ENCODE data around the gene LRRC8D.

DNA sequence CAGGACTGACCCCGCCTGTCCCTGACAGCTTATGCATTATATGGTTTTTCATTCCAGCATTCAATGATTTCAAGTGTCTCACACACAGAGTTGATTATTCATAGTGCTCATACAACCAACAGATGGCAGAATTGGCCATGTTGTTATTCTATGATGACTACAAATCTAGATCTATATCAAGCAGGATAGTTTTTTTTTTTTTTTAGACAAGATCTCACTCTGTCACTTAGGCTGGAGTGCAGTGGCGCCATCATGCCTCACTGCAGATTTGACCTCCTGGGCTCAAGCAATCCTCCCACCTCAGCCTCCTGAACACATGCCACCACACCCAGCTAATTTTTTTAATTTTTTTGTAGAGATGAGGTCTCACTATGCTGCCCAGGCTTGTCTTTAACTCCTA, 40.1 kb upstream of the LRRC8D start:
- TF ChIP-seq POLR2A (IDR thresholded peaks at IDR 0.05) = no peak
- TF ChIP-seq, protein P1, sequence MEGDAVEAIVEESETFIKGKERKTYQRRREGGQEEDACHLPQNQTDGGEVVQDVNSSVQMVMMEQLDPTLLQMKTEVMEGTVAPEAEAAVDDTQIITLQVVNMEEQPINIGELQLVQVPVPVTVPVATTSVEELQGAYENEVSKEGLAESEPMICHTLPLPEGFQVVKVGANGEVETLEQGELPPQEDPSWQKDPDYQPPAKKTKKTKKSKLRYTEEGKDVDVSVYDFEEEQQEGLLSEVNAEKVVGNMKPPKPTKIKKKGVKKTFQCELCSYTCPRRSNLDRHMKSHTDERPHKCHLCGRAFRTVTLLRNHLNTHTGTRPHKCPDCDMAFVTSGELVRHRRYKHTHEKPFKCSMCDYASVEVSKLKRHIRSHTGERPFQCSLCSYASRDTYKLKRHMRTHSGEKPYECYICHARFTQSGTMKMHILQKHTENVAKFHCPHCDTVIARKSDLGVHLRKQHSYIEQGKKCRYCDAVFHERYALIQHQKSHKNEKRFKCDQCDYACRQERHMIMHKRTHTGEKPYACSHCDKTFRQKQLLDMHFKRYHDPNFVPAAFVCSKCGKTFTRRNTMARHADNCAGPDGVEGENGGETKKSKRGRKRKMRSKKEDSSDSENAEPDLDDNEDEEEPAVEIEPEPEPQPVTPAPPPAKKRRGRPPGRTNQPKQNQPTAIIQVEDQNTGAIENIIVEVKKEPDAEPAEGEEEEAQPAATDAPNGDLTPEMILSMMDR (IDR thresholded peaks at IDR 0.05) = no peak

Measured in lower leg skin (tissue), 3 donors.